Adrenal gland (tissue), 12 donors: ENCODE measurements around the gene GSK3A. TPM values are rescaled to one million over a fixed set of nuclear protein-coding genes. Genes with fewer than 3 reads are reported as not detected.

Source experiments
- DNase-seq, 7 donors: peaks; one replicate each; pipeline ENCODE4 v3.0.0-alpha.2; 2019 to 2020
- H3K27ac ChIP-seq, 5 donors: fragments of 200-600 bp; sonication (generic) in 4 of 5; 1 replicate in 3 of 5; 2 replicates in 2 of 5; pipeline versions ENCODE4 v1.5.1 to v1.8.0; 2016 to 2020; ENCODE audit warnings: mild to moderate bottlenecking in 1 of 5
- H3K27me3 ChIP-seq: fragments of 200-600 bp; 2 replicates; pipeline ENCODE4 v1.8.0; 2021
- H3K36me3 ChIP-seq, 2 donors: fragments of 200-600 bp; replicated peaks in 1 of 2; 1 replicate in 1 of 2; 2 replicates in 1 of 2; pipeline versions ENCODE4 v1.5.1 to v1.8.0; 2018 to 2022
- H3K4me1 ChIP-seq, 2 donors: fragments of 200-600 bp; replicated peaks in 1 of 2; 1 replicate in 1 of 2; 2 replicates in 1 of 2; pipeline versions ENCODE4 v1.5.1 to v1.8.0; 2018 to 2021
- H3K4me3 ChIP-seq, 4 donors: fragments of 200-600 bp; sonication (generic) in 3 of 4; one replicate each; pipeline ENCODE4 v1.5.1; 2016 to 2018
- H3K9me3 ChIP-seq, 3 donors: fragments of 200-600 bp; sonication (generic) in 1 of 3; replicated peaks in 1 of 3; 1 replicate in 2 of 3; 2 replicates in 1 of 3; pipeline versions ENCODE4 v1.5.1 to v1.8.0; 2016 to 2021
- POLR2A ChIP-seq, 2 donors: fragments of 450-650 bp; IDR thresholded peaks; one replicate each; pipeline ENCODE4 v1.6.1; 2017; ENCODE audit warnings: antibody characterized with exemption in 2 of 2, mild to moderate bottlenecking in 2 of 2, moderate library complexity in 1 of 2
- WGBS, 4 donors: extraction: QIAGEN DNeasy Blood & Tissue Kit in 2 of 4; methylation state at CpG; one replicate each; pipeline versions ENCODE4 v1.1.5 to v1.1.7; 2013 to 2017; 5-methylcytosine and 5-hydroxymethylcytosine counted together
- intact Hi-C, 2 donors: fragments of 100-400 bp; cut with DNase I; formaldehyde crosslinking; loops; one replicate each; pipeline versions ENCODE4 v1.14.1 to v1.15.0; 2022 to 2023
- polyA plus RNA-seq, 3 donors: library from polyadenylated mRNA; stranded (reverse); fragments of 200-250 nt in 2 of 3; fragments of 350-450 nt in 1 of 3; fragmentation: Illumina TruSeq in 1 of 3; extraction: RNeasy Lipid Tissue Mini Kit (QIAGEN cat#74804) in 1 of 3; gene quantifications; one replicate each; pipeline ENCODE4 v1.2.3, GENCODE V29; 2013 to 2014
- total RNA-seq, 9 donors: library from RNA; depleted of rRNA in 4 of 9; stranded (reverse); fragments of >200 nt in 4 of 9; fragments of 120-200 nt in 1 of 9; fragmentation: NEBNext Ultra II Directional in 1 of 9; extraction: Animal tissue kit (Norgen Biotek cat#: 25700) in 1 of 9; gene quantifications; one replicate each; pipeline versions ENCODE4 v1.1.0 to v1.2.4, GENCODE V29; 2013 to 2023
- TF ChIP-seq, protein P1 (sequence below), 6 experiments: fragments of 450-650 bp in 4 of 6; fragments of 200-600 bp in 2 of 6; sonication (generic) in 1 of 6; IDR thresholded peaks; 1 replicate in 5 of 6; 2 replicates in 1 of 6; pipeline versions ENCODE4 v1.5.1 to v1.8.0; 2016 to 2021; ENCODE audit warnings: antibody characterized with exemption in 6 of 6, mild to moderate bottlenecking in 2 of 6, moderate library complexity in 1 of 6
- donor health status: healthy with polysubstance abuse.
- donor health status: Bipolar disorder and iron deficiency.
- donor health status: DM: yes; HTN: yes; CAD: no.
- donor health status: DM: no; HTN: no; CAD: no.
- donor health status: DM: no; HTN: no; CAD: no.
- donor health status: DM: yes; HTN: yes; CAD: no.

The GSK3A gene
- total and polyA plus RNA-seq, 12 donors = 19.5 to 94.9 (median 49.7) TPM

DNA sequence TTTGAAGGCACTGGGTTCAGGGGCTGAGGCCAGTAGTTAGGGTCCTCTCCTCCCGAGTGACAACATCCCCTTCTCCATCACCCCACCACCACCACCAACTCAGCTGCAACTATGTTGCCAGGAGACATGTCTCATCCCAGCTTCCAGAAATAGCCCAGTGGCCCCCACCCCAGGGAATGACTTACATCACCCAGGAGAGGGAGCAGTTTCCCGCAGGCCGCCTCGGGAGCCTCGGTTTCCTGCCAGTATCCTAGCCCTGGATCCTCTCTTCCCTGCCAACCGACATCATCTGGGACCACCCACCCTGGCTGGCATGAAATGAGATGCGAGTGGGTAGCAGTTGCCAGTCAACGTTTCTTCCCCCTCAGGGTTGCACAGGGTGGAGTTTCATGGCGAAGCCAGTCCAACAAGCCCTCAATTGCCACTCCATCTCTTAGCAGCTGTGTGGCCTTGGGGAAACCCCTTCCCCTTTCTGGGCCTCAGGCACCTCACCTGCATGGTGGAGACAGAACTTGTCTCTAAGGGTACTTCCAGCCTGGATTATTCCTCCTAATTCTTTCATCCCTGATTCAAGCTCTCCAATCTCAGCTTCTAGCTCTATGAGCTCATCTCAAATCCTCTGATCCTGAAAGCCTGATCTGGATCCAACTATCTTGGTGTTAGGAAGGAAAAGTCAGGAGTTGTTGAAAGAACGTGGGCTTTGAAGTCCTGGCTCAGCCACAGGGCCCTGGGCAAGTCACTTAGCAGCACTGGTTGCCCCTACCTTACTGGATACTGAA, 3.9 kb upstream of the GSK3A start:
- TF ChIP-seq, protein P1, sequence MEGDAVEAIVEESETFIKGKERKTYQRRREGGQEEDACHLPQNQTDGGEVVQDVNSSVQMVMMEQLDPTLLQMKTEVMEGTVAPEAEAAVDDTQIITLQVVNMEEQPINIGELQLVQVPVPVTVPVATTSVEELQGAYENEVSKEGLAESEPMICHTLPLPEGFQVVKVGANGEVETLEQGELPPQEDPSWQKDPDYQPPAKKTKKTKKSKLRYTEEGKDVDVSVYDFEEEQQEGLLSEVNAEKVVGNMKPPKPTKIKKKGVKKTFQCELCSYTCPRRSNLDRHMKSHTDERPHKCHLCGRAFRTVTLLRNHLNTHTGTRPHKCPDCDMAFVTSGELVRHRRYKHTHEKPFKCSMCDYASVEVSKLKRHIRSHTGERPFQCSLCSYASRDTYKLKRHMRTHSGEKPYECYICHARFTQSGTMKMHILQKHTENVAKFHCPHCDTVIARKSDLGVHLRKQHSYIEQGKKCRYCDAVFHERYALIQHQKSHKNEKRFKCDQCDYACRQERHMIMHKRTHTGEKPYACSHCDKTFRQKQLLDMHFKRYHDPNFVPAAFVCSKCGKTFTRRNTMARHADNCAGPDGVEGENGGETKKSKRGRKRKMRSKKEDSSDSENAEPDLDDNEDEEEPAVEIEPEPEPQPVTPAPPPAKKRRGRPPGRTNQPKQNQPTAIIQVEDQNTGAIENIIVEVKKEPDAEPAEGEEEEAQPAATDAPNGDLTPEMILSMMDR (IDR thresholded peaks at IDR 0.05) = peak; percentile 41 to 74 (median 64)
- TF ChIP-seq POLR2A (IDR thresholded peaks at IDR 0.05) = no peak
- H3K4me3 ChIP-seq = no peak overlapping the region
- 20 to 82% (median 26%) methylated on average over 2 to 10 of the region's 10 CpGs for WGBS, 4 donors
- no peaks in the 10 kb centered on the region for H3K27me3 ChIP-seq
- peak; percentile 80 to 95 (median 90) for DNase-seq
- intact Hi-C loops = loop anchor here (5.0 kb wide), 1 partner anchor 46 kb away; no protein-coding TSS in a partner anchor
- no peaks in the 10 kb centered on the region for H3K9me3 ChIP-seq
- H3K27ac ChIP-seq = peak overlapping the region; percentile 1 to 88 (median 56)
- H3K36me3 ChIP-seq = peaks cover 0 to 20% of the 10 kb centered on the region in 2 donors
- peaks cover 41 to 62% of the 10 kb centered on the region in 2 donors for H3K4me1 ChIP-seq

DNA sequence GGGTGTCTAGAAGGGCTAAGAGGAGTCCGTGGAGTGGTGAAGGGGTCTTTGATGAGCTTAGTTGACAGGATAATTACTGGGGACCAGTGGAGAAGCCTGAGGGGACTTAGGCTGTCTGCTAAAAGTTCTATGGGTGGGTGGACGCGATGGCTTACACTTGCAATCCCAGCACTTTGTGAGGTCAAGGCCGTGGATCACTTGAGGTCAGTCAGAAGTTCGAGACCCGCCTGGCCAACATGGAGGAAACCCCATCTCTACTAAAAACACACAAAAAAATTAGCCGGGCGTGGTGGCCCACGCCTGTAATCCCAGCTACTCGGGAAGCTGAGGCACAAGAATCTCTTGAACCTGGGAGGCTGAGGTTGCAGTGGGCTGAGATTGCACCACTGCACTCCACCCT, 2.8 kb upstream of the GSK3A start:
- peak overlapping the region in 3 of 5 donors; percentile 16 to 93 (median 88) for H3K27ac ChIP-seq
- 60 to 73% (median 72%) methylated on average over 10 of the region's 10 CpGs for WGBS, 4 donors

DNA sequence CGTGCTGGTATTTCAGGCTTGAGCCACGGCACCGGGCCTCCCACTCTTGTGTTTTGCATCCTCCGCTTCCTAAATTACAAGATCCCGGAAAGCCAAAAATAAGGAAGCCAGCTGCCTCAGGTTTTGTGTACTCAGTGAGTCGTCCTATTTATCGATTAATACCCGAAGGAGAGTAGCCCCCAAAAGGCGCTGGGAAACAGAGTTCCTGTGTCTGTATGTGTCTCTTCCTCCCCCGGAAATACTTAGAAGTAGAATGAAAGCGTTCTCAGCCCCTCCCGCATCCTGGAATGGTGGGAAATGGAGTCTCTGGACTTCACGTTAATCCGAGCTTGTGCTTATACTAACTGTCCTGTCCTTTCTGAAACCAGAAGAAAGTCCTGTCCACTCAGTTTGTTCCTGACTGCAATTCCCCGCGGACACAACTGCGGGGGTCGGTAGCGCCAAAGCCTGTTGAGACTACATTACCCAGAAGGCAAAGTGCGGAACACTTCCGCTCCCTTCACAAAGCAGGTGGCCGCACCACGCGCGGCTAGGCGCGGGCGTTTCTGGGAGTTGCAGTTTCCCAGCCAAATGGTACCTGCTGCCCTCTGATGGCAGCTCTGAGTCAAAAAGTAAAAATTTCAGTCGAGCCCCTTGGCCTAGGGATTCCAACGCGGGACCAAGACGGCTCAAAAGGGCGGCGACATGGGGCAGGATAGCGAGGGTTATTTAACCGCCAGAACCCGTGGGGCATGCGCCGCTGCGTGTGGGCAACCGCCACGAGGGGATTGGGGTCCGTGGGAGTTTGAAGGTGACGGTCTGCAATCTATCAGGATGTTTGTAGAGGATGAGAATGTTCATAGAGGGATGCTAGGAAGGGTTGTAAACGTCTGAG, 2.2 kb upstream of the GSK3A start:
- H3K4me1 ChIP-seq = peaks cover 31 to 55% of the 10 kb centered on the region in 2 donors
- no peaks in the 10 kb centered on the region for H3K9me3 ChIP-seq
- TF ChIP-seq POLR2A (IDR thresholded peaks at IDR 0.05) = peak in 1 of 2 donors; percentile 74
- TF ChIP-seq, protein P1 (IDR thresholded peaks at IDR 0.05) = peak; percentile 34 to 68 (median 56)
- peaks cover 0 to 14% of the 10 kb centered on the region in 2 donors for H3K36me3 ChIP-seq
- H3K27ac ChIP-seq = peak overlapping the region; percentile 65 to 93 (median 88)
- 1 to 4% (median 2%) methylated on average over 31 to 45 of the region's 45 CpGs for WGBS, 4 donors
- peak; percentile 91 to 97 (median 94) for DNase-seq
- intact Hi-C loops = loop anchor here (5.0 kb wide), 1 partner anchor 48 kb away; no protein-coding TSS in a partner anchor
- no peaks in the 10 kb centered on the region for H3K27me3 ChIP-seq
- H3K4me3 ChIP-seq = peak overlapping the region in 3 of 4 donors; percentile 37 to 78 (median 42)

More for the DNA sequence above, 2.8 kb upstream of the GSK3A start:
- TF ChIP-seq, protein P1 (IDR thresholded peaks at IDR 0.05) = no peak
- no peak for TF ChIP-seq POLR2A (IDR thresholded peaks at IDR 0.05)
- intact Hi-C loops = loop anchor here (5.0 kb wide), 1 partner anchor 47 kb away; no protein-coding TSS in a partner anchor
- Histone ChIP-seq H3K9me3 (no peaks in the 10 kb centered on the region), H3K27me3 (no peaks in the 10 kb centered on the region), H3K4me3 (no peak overlapping the region), H3K36me3 (peaks cover 0 to 20% of the 10 kb centered on the region in 2 donors), H3K4me1 (peaks cover 37 to 61% of the 10 kb centered on the region in 2 donors)
- peak in 5 of 7 donors; percentile 33 to 76 (median 45) for DNase-seq
